ENCODE results near the gene ENOX1. TPM values are rescaled to one million over a fixed set of nuclear protein-coding genes. Genes with fewer than 3 reads are reported as not detected.

The ENOX1 gene
- total RNA-seq, 1 donor from 2014 or later: 1.7 TPM

- peak; percentile 51 for DNase-seq (ENCODE audit: low spot score)
- H3K4me1 Mint-ChIP-seq (ENCODE audit: unreplicated experiment): peaks cover 12% of the 10 kb centered on the region
- H3K9me3 Mint-ChIP-seq (ENCODE audit: unreplicated experiment): no peaks in the 10 kb centered on the region
- H3K4me3 Mint-ChIP-seq (ENCODE audit: unreplicated experiment): no peak overlapping the region
- peaks cover 8% of the 10 kb centered on the region for H3K27me3 Mint-ChIP-seq (ENCODE audit: unreplicated experiment)
- no peak for TF ChIP-seq CTCF (IDR thresholded peaks at IDR 0.05; ENCODE audit: unreplicated experiment)
- H3K36me3 Mint-ChIP-seq (ENCODE audit: low read depth, unreplicated experiment): no peaks in the 10 kb centered on the region
- H3K27ac Mint-ChIP-seq (ENCODE audit: unreplicated experiment): peak overlapping the region; percentile 84
Observed at GRCh38 chr13:43783820-43784219, 3.0 kb downstream of the ENOX1 start.

- no peak for TF ChIP-seq CTCF (IDR thresholded peaks at IDR 0.05; ENCODE audit: unreplicated experiment)
- H3K36me3 Mint-ChIP-seq (ENCODE audit: low read depth, unreplicated experiment): no peaks in the 10 kb centered on the region
- H3K4me1 Mint-ChIP-seq (ENCODE audit: unreplicated experiment): peaks cover 9% of the 10 kb centered on the region
- no peak overlapping the region for H3K4me3 Mint-ChIP-seq (ENCODE audit: unreplicated experiment)
- H3K27me3 Mint-ChIP-seq (ENCODE audit: unreplicated experiment): peaks cover 5% of the 10 kb centered on the region
- no peak for DNase-seq (ENCODE audit: low spot score)
- H3K27ac Mint-ChIP-seq (ENCODE audit: unreplicated experiment): peak overlapping the region; percentile 45
- H3K9me3 Mint-ChIP-seq (ENCODE audit: unreplicated experiment): no peaks in the 10 kb centered on the region
Observed at GRCh38 chr13:43782686-43783085, 4.1 kb downstream of the ENOX1 start.

GRCh38 chr13:43780666-43781065 lies 6.1 kb downstream of the ENOX1 start:
- Mint-ChIP-seq H3K4me1 (ENCODE audit: unreplicated experiment) (peaks cover 15% of the 10 kb centered on the region), H3K4me3 (ENCODE audit: unreplicated experiment) (no peak overlapping the region), H3K27me3 (ENCODE audit: unreplicated experiment) (no peaks in the 10 kb centered on the region), H3K9me3 (ENCODE audit: unreplicated experiment) (no peaks in the 10 kb centered on the region), H3K27ac (ENCODE audit: unreplicated experiment) (no peak overlapping the region), H3K36me3 (ENCODE audit: low read depth, unreplicated experiment) (no peaks in the 10 kb centered on the region)
- no peak for DNase-seq (ENCODE audit: low spot score)
- no peak for TF ChIP-seq CTCF (IDR thresholded peaks at IDR 0.05; ENCODE audit: unreplicated experiment)

GRCh38 chr13:43776501-43777079 lies 10.2 kb downstream of the ENOX1 start:
- Mint-ChIP-seq H3K27ac (ENCODE audit: unreplicated experiment) (peak overlapping the region; percentile 72), H3K27me3 (ENCODE audit: unreplicated experiment) (no peaks in the 10 kb centered on the region), H3K36me3 (ENCODE audit: low read depth, unreplicated experiment) (no peaks in the 10 kb centered on the region), H3K4me1 (ENCODE audit: unreplicated experiment) (peaks cover 7% of the 10 kb centered on the region), H3K4me3 (ENCODE audit: unreplicated experiment) (no peak overlapping the region), H3K9me3 (ENCODE audit: unreplicated experiment) (no peaks in the 10 kb centered on the region)
- no peak for TF ChIP-seq CTCF (IDR thresholded peaks at IDR 0.05; ENCODE audit: unreplicated experiment)
- no peak for DNase-seq (ENCODE audit: low spot score)

- no peak overlapping the region for H3K4me3 Mint-ChIP-seq (ENCODE audit: unreplicated experiment)
- no peak for DNase-seq (ENCODE audit: low spot score)
- H3K27me3 Mint-ChIP-seq (ENCODE audit: unreplicated experiment): no peaks in the 10 kb centered on the region
- no peaks in the 10 kb centered on the region for H3K36me3 Mint-ChIP-seq (ENCODE audit: low read depth, unreplicated experiment)
- H3K9me3 Mint-ChIP-seq (ENCODE audit: unreplicated experiment): no peaks in the 10 kb centered on the region
- peaks cover 7% of the 10 kb centered on the region for H3K4me1 Mint-ChIP-seq (ENCODE audit: unreplicated experiment)
- TF ChIP-seq CTCF (IDR thresholded peaks at IDR 0.05; ENCODE audit: unreplicated experiment): no peak
- H3K27ac Mint-ChIP-seq (ENCODE audit: unreplicated experiment): no peak overlapping the region
Observed at GRCh38 chr13:43776006-43776405, 10.8 kb downstream of the ENOX1 start.
